DOHH2 (cell line): ENCODE data around the gene N4BP3.

ENCODE experiments used
- EZH2phosphoT487 ChIP-seq: fragments of 200-600 bp; sonication (generic); IDR thresholded peaks from 2 replicates; pipeline ENCODE4 v1.6.1; 2017; ENCODE audit warnings: borderline replicate concordance, mild to moderate bottlenecking, antibody characterized with exemption, low read length, moderate library complexity, mixed read lengths
- TF ChIP-seq, protein P1 (sequence below): fragments of 200-600 bp; sonication (generic); IDR thresholded peaks from one replicate; pipeline ENCODE4 v1.5.1; 2014; ENCODE audit warnings: antibody characterized with exemption, mild to moderate bottlenecking, low read depth, low read length; ENCODE audit not compliant: poor library complexity, severe bottlenecking

- TF ChIP-seq, protein P1, sequence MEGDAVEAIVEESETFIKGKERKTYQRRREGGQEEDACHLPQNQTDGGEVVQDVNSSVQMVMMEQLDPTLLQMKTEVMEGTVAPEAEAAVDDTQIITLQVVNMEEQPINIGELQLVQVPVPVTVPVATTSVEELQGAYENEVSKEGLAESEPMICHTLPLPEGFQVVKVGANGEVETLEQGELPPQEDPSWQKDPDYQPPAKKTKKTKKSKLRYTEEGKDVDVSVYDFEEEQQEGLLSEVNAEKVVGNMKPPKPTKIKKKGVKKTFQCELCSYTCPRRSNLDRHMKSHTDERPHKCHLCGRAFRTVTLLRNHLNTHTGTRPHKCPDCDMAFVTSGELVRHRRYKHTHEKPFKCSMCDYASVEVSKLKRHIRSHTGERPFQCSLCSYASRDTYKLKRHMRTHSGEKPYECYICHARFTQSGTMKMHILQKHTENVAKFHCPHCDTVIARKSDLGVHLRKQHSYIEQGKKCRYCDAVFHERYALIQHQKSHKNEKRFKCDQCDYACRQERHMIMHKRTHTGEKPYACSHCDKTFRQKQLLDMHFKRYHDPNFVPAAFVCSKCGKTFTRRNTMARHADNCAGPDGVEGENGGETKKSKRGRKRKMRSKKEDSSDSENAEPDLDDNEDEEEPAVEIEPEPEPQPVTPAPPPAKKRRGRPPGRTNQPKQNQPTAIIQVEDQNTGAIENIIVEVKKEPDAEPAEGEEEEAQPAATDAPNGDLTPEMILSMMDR: no peak
- no peak for TF ChIP-seq EZH2phosphoT487
Measured at GRCh38 chr5:178153530-178154340, 40.4 kb downstream of the N4BP3 start, which contains the start of gene NHP2.
